Loucy (cell line): Measurements from ENCODE around the gene MESD.
A peak's percentile ranks its signal among the peaks of the same experiment; 100 is the strongest.

Source experiments
- H2AFZ ChIP-seq: fragments of 200-600 bp; sonication (generic); 2 replicates; pipeline ENCODE4 v1.6.0; 2016; ENCODE audit warnings: antibody characterized with exemption, mild to moderate bottlenecking, low read length, moderate library complexity
- H3F3A ChIP-seq: fragments of 200-600 bp; 2 replicates; pipeline ENCODE4 v1.6.0; 2016; ENCODE audit warnings: antibody characterized with exemption, low read depth, mild to moderate bottlenecking
- H3K27me3 ChIP-seq: fragments of 200-600 bp; sonication (generic); 2 replicates; pipeline ENCODE4 v1.6.1; 2014; ENCODE audit warnings: low read length, mild to moderate bottlenecking; ENCODE audit not compliant: insufficient read depth, poor library complexity, severe bottlenecking
- H3K36me3 ChIP-seq: fragments of 200-600 bp; sonication (generic); 2 replicates; pipeline ENCODE4 v1.6.1; 2016; ENCODE audit warnings: low read length; ENCODE audit not compliant: insufficient read depth
- H3K4me1 ChIP-seq: fragments of 200-600 bp; sonication (generic); 2 replicates; pipeline ENCODE4 v1.5.1; 2014; ENCODE audit warnings: low read length, mild to moderate bottlenecking; ENCODE audit not compliant: insufficient read depth, poor library complexity, severe bottlenecking
- H3K4me2 ChIP-seq: fragments of 200-600 bp; sonication (generic); 2 replicates; pipeline ENCODE4 v1.6.0; 2014; ENCODE audit warnings: antibody characterized with exemption, low read length, low read depth, mild to moderate bottlenecking; ENCODE audit not compliant: poor library complexity, severe bottlenecking
- H3K4me3 ChIP-seq: fragments of 200-600 bp; sonication (generic); 2 replicates; pipeline ENCODE4 v1.5.1; 2014; ENCODE audit warnings: low read length, mild to moderate bottlenecking, mixed read lengths; ENCODE audit not compliant: poor library complexity, severe bottlenecking
- H3K79me2 ChIP-seq: fragments of 200-600 bp; sonication (generic); 2 replicates; pipeline ENCODE4 v1.6.1; 2014; ENCODE audit warnings: low read length; ENCODE audit not compliant: insufficient read depth
- H3K9ac ChIP-seq: fragments of 200-600 bp; sonication (generic); 2 replicates; pipeline ENCODE4 v1.6.0; 2014; ENCODE audit warnings: mild to moderate bottlenecking, low read depth, low read length, moderate library complexity; ENCODE audit not compliant: poor library complexity, severe bottlenecking
- H3K9me2 ChIP-seq: fragments of 200-600 bp; sonication (generic); replicated peaks from 2 replicates; pipeline ENCODE4 v1.6.1; 2016; ENCODE audit warnings: low read depth, low read length, mixed read lengths
- H3K9me3 ChIP-seq: fragments of 200-600 bp; sonication (generic); 2 replicates; pipeline ENCODE4 v1.6.1; 2014; ENCODE audit warnings: mild to moderate bottlenecking, antibody characterized with exemption, low read length, low read depth; ENCODE audit not compliant: insufficient read depth
- H4K20me1 ChIP-seq: fragments of 200-600 bp; sonication (generic); 2 replicates; pipeline ENCODE4 v1.6.0; 2014; ENCODE audit warnings: antibody characterized with exemption, low read length, mild to moderate bottlenecking; ENCODE audit not compliant: insufficient read depth, poor library complexity, severe bottlenecking
- EZH2phosphoT487 ChIP-seq: fragments of 200-600 bp; IDR thresholded peaks from 2 replicates; pipeline ENCODE4 v1.6.1; 2018; ENCODE audit warnings: antibody characterized with exemption, mild to moderate bottlenecking, moderate library complexity, borderline replicate concordance
- TF ChIP-seq, protein P1 (sequence below): fragments of 200-600 bp; sonication (generic); conservative IDR thresholded peaks from 2 replicates; pipeline ENCODE4 v1.5.1; 2014; ENCODE audit warnings: mild to moderate bottlenecking, antibody characterized with exemption, low read length

Gene MESD

DNA sequence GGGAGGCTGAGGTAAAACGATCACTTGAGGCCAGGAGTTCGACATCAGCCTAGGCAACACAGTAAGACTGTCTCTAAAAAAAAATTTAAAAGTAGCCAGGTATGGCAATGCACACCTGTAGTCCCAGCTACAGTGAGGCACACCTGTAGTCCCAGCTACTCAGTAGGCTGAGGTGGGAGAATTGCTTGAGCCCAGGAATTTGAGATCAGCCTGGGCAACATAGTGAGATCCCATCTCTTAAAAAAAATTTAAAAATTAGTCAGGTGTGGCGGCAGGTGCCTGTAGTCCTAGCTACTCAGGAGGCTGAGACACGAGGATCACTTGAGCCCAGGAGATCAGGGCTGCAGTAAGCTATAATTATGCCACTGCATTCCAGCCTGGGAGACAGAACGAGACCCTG lies 6.8 kb downstream of the MESD start:
- Histone ChIP-seq H4K20me1 (peaks cover 40% of the 10 kb centered on the region), H3F3A (no peaks in the 10 kb centered on the region), H3K4me3 (no peak overlapping the region), H3K9me3 (no peaks in the 10 kb centered on the region), H3K27me3 (no peaks in the 10 kb centered on the region), H3K9ac (no peak overlapping the region), H3K9me2 (no peaks in the 10 kb centered on the region), H3K36me3 (peaks cover 27% of the 10 kb centered on the region; the same call in 1 of the 2 replicates), H3K4me1 (peaks cover 28% of the 10 kb centered on the region), H3K4me2 (no peak overlapping the region), H3K79me2 (peaks cover 53% of the 10 kb centered on the region), H2AFZ (no peak overlapping the region)
- TF ChIP-seq, protein P1, sequence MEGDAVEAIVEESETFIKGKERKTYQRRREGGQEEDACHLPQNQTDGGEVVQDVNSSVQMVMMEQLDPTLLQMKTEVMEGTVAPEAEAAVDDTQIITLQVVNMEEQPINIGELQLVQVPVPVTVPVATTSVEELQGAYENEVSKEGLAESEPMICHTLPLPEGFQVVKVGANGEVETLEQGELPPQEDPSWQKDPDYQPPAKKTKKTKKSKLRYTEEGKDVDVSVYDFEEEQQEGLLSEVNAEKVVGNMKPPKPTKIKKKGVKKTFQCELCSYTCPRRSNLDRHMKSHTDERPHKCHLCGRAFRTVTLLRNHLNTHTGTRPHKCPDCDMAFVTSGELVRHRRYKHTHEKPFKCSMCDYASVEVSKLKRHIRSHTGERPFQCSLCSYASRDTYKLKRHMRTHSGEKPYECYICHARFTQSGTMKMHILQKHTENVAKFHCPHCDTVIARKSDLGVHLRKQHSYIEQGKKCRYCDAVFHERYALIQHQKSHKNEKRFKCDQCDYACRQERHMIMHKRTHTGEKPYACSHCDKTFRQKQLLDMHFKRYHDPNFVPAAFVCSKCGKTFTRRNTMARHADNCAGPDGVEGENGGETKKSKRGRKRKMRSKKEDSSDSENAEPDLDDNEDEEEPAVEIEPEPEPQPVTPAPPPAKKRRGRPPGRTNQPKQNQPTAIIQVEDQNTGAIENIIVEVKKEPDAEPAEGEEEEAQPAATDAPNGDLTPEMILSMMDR, result no peak
- TF ChIP-seq EZH2phosphoT487, result no peak

DNA sequence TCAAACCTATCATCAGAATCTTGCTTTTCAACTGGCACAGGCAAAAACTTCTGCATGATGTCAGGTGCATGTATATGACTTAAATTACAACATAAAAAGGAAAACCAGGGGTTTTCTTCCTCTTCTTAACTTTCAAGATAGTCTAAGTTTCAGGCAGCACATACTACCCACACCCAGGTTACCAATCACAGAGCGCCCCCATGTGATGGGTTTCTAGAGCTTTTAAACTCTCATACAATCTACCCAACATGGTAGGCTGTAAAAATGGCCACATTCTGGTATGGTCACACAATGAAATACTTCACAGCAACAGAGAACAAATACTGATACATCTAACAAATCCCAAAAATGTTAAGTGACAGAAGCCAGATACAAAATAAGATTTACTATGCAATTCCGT lies 7.4 kb downstream of the MESD start:
- TF ChIP-seq EZH2phosphoT487, result no peak
- TF ChIP-seq, protein P1, result peak; percentile 53
- Histone ChIP-seq H3K4me3 (no peak overlapping the region), H3K36me3 (peaks cover 27% of the 10 kb centered on the region; the same call in 1 of the 2 replicates), H3K9ac (no peak overlapping the region), H3K9me2 (no peaks in the 10 kb centered on the region), H3K27me3 (no peaks in the 10 kb centered on the region), H3K79me2 (peaks cover 48% of the 10 kb centered on the region), H3K4me2 (no peak overlapping the region), H3F3A (no peaks in the 10 kb centered on the region), H3K4me1 (peaks cover 27% of the 10 kb centered on the region), H2AFZ (no peak overlapping the region), H3K9me3 (no peaks in the 10 kb centered on the region), H4K20me1 (peaks cover 38% of the 10 kb centered on the region)

DNA sequence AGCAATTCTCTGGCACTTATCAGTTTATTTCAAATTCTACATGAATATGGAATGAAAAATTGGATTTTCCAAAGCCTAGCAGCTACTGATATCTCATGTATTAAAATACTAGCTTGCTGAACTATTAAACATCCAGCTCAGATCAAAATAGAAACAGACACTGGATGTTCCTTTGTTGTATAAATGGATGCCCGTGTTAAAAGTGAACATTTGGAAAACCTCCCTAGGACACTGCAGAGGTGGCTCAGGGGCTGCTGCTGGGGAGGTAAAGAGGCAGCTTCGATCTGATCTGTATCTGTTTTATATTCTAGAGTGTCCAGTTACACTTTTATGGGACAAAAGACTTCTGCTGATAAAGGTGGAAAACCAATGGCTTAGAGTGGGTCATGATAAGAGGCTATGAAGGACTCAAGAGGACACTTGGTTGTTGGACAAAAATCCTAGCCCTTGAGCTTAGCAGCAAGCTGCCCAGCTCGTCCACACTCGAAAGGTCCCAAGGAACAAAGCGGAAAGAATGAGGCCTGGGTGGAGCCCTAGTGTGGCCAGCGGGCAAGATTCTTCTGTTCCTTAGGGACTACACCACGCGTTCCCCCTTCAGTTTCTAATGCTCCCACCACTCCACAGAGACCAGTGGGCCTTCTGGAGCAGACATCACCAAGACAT lies 9.9 kb downstream of the MESD start:
- no peaks in the 10 kb centered on the region for H3K9me3 ChIP-seq
- H3K79me2 ChIP-seq, result peaks cover 27% of the 10 kb centered on the region
- H3K9me2 ChIP-seq, result no peaks in the 10 kb centered on the region
- peaks cover 8% of the 10 kb centered on the region for H3K4me1 ChIP-seq
- peaks cover 15% of the 10 kb centered on the region for H4K20me1 ChIP-seq
- H2AFZ ChIP-seq, result no peak overlapping the region
- no peak overlapping the region for H3K4me2 ChIP-seq
- H3K9ac ChIP-seq, result no peak overlapping the region
- peaks cover 27% of the 10 kb centered on the region; the same call in 1 of the 2 replicates for H3K36me3 ChIP-seq
- no peaks in the 10 kb centered on the region for H3F3A ChIP-seq
- no peaks in the 10 kb centered on the region for H3K27me3 ChIP-seq
- H3K4me3 ChIP-seq, result no peak overlapping the region
- TF ChIP-seq EZH2phosphoT487, result no peak
- TF ChIP-seq, protein P1, result no peak
